GM18907 (cell line): Measurements from ENCODE around the gene RGS14.
"Not testable (repeated sequence)": the region's sequence is repeated elsewhere in the genome, so short reads cannot be mapped to it uniquely, and the experiment has no call there.

ENCODE experiments used
- ATAC-seq: cut with Tn5 transposase; IDR thresholded peaks from one replicate; pipeline ENCODE4 v1.9.1; 2021; ENCODE audit warnings: mild to moderate bottlenecking, moderate library complexity; ENCODE audit not compliant: unreplicated experiment

The RGS14 gene

GRCh38 chr5:177375516-177375915 lies 17.8 kb downstream of the RGS14 start:
- not testable (repeated sequence) for ATAC-seq

GRCh38 chr5:177376107-177376506 lies 18.4 kb downstream of the RGS14 start:
- no peak for ATAC-seq

GRCh38 chr5:177377851-177378776 lies 20.4 kb downstream of the RGS14 start:
- no peak for ATAC-seq

- peak; percentile 73 for ATAC-seq
These were observed 21.5 kb downstream of the RGS14 start for GRCh38 chr5:177378884-177379883.

- ATAC-seq = no peak
These were observed 23.0 kb downstream of the RGS14 start for GRCh38 chr5:177380805-177381126.

GRCh38 chr5:177382423-177383029 lies 24.8 kb downstream of the RGS14 start:
- no peak for ATAC-seq

- ATAC-seq = no peak
These were observed 25.5 kb downstream of the RGS14 start for GRCh38 chr5:177383181-177383580.

- ATAC-seq = no peak
These were observed 26.4 kb downstream of the RGS14 start, which contains the start of gene SLC34A1 for GRCh38 chr5:177384134-177384533. Gene SLC34A1 (plus strand): TSS chr5:177384434. CDS start chr5:177385742, 1,308 bp downstream.

- ATAC-seq = no peak
These were observed 28.0 kb downstream of the RGS14 start for GRCh38 chr5:177385720-177386119.

- no peak for ATAC-seq
These were observed 28.8 kb downstream of the RGS14 start for GRCh38 chr5:177386542-177386941.

- no peak for ATAC-seq
These were observed 29.7 kb downstream of the RGS14 start for GRCh38 chr5:177387405-177387804.

GRCh38 chr5:177388521-177389052 lies 30.9 kb downstream of the RGS14 start:
- no peak for ATAC-seq

- ATAC-seq = no peak
These were observed 31.8 kb downstream of the RGS14 start for GRCh38 chr5:177389241-177390169.

GRCh38 chr5:177390363-177391300 lies 32.9 kb downstream of the RGS14 start:
- ATAC-seq = peak; percentile 54

GRCh38 chr5:177392765-177393164 lies 35.0 kb downstream of the RGS14 start:
- no peak for ATAC-seq

- no peak for ATAC-seq
These were observed 35.6 kb downstream of the RGS14 start for GRCh38 chr5:177393206-177393765.

- ATAC-seq = no peak
These were observed 36.3 kb downstream of the RGS14 start for GRCh38 chr5:177393990-177394389.

- ATAC-seq = no peak
These were observed 38.4 kb downstream of the RGS14 start for GRCh38 chr5:177396078-177396477.
